HG02884 (cell line): ENCODE results near the gene WIPI1.

Experiments used
- ATAC-seq: cut with Tn5 transposase; IDR thresholded peaks from one replicate; pipeline ENCODE4 v1.9.1; 2021; ENCODE audit warnings: mild to moderate bottlenecking, moderate library complexity; ENCODE audit not compliant: unreplicated experiment

The WIPI1 gene

GRCh38 chr17:68461122-68461539, 3.8 kb upstream of the WIPI1 start:
- no peak for ATAC-seq

GRCh38 chr17:68460715-68461114, 3.4 kb upstream of the WIPI1 start:
- no peak for ATAC-seq

GRCh38 chr17:68460146-68460545, 2.9 kb upstream of the WIPI1 start:
- ATAC-seq, result no peak

GRCh38 chr17:68459037-68459639, 1.8 kb upstream of the WIPI1 start:
- ATAC-seq, result no peak

GRCh38 chr17:68458260-68459036, 1.2 kb upstream of the WIPI1 start:
- no peak for ATAC-seq

GRCh38 chr17:68457539-68458259, 403 bp upstream of the WIPI1 start:
- peak; percentile 58 for ATAC-seq

GRCh38 chr17:68456339-68457167, 743 bp downstream of the WIPI1 start:
- no peak for ATAC-seq

GRCh38 chr17:68455901-68456338, 1.4 kb downstream of the WIPI1 start:
- no peak for ATAC-seq

GRCh38 chr17:68453991-68454665, 3.2 kb downstream of the WIPI1 start:
- ATAC-seq, result no peak

GRCh38 chr17:68452724-68453290, 4.5 kb downstream of the WIPI1 start:
- no peak for ATAC-seq

- ATAC-seq, result no peak
Observed at GRCh38 chr17:68451670-68452354, 5.5 kb downstream of the WIPI1 start.

- ATAC-seq, result no peak
Observed at GRCh38 chr17:68450801-68451200, 6.5 kb downstream of the WIPI1 start.

- no peak for ATAC-seq
Observed at GRCh38 chr17:68450391-68450790, 6.9 kb downstream of the WIPI1 start.

GRCh38 chr17:68449021-68449739, 8.1 kb downstream of the WIPI1 start:
- ATAC-seq, result no peak

GRCh38 chr17:68446626-68447041, 10.7 kb downstream of the WIPI1 start:
- ATAC-seq, result no peak

GRCh38 chr17:68445671-68446070, 11.6 kb downstream of the WIPI1 start:
- ATAC-seq, result no peak

- no peak for ATAC-seq
Observed at GRCh38 chr17:68443972-68444464, 13.3 kb downstream of the WIPI1 start.

- ATAC-seq, result no peak
Observed at GRCh38 chr17:68441070-68441770, 16.1 kb downstream of the WIPI1 start.
